IPS-20b (cell line): Measurements from ENCODE around the gene ZNF423.

Experiments used
- H3K27ac ChIP-seq: one replicate; pipeline ENCODE4 v1.5.1; 2013; ENCODE audit warnings: low read length
- H3K27me3 ChIP-seq: 2 replicates; pipeline ENCODE4 v1.6.1; 2013; ENCODE audit warnings: mild to moderate bottlenecking, low read length, inconsistent platforms; ENCODE audit not compliant: insufficient read depth
- H3K36me3 ChIP-seq: 2 replicates; pipeline ENCODE4 v1.6.1; 2013; ENCODE audit warnings: low read depth, mild to moderate bottlenecking, inconsistent platforms, low read length, moderate library complexity; ENCODE audit not compliant: insufficient read depth
- H3K4me1 ChIP-seq: 2 replicates; pipeline ENCODE4 v1.6.1; 2013; ENCODE audit warnings: mild to moderate bottlenecking, control low read depth, inconsistent platforms, low read length, moderate library complexity; ENCODE audit not compliant: insufficient read depth
- H3K4me3 ChIP-seq: 2 replicates; pipeline ENCODE4 v1.5.1; 2013; ENCODE audit warnings: mild to moderate bottlenecking, low read length, inconsistent platforms
- H3K9ac ChIP-seq: 2 replicates; pipeline ENCODE4 v1.6.1; 2013; ENCODE audit warnings: low read depth, mild to moderate bottlenecking, inconsistent platforms, low read length, moderate library complexity
- H3K9me3 ChIP-seq: 2 replicates; pipeline ENCODE4 v1.6.1; 2013; ENCODE audit warnings: mild to moderate bottlenecking, low read depth, low read length, inconsistent platforms; ENCODE audit not compliant: insufficient read depth

ZNF423 gene

DNA sequence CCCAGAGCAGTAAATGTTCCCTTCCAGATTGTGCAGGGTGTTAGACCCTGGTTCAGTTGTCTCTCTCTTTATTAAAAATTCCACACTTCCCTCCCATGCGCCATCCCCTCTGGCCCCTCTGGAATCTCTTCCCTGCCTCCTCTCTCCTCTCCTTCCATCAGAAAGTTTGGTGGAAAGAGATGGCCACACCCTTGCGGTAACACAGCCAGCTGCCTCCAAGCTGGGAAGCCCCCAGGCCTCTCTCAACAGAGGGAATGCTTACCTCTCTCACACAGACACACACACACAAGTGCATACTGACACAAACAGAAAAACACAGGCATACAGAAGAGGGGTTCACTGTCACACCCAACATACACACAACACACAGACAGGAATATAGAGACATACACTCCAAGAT, 261.8 kb downstream of the ZNF423 start:
- no peaks in the 10 kb centered on the region for H3K9me3 ChIP-seq
- H3K9ac ChIP-seq: peak overlapping the region; percentile 4; the same call in 1 of the 2 replicates
- H3K27ac ChIP-seq: no peak overlapping the region
- H3K4me1 ChIP-seq: peaks cover 38% of the 10 kb centered on the region; the same call in 1 of the 2 replicates
- no peaks in the 10 kb centered on the region for H3K27me3 ChIP-seq
- no peak overlapping the region for H3K4me3 ChIP-seq
- no peaks in the 10 kb centered on the region for H3K36me3 ChIP-seq

DNA sequence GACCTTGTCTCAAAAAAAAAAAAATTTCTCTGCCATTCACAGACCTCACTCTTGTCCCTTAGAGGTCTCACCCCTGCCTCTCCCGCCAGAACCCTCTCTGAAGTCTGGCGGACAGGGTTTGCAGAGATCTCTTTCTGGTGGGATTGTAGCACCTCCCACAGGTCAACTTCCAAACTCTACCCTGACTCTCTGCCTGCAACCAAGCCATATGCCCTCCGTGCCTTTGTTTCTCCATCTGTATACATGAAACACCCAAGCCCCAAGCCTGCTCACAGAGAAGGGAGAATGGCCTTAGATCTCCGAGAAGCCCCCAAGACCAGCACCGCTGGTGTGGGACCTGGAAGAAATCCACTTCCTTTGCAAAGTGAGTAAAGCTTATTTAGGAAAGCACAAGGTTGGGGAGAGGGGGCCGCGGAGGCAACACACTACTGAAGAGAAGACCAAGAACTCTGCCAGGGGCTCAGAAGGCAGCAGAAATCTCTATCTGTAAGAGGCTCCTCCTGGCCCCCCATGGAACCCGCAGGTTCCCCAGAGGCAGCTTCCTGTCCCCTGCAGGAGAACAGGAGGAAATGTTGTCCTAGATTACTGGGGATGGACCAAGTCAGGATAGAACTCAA, 262.4 kb downstream of the ZNF423 start:
- Histone ChIP-seq H3K36me3 (no peaks in the 10 kb centered on the region), H3K27ac (no peak overlapping the region), H3K4me1 (peaks cover 44% of the 10 kb centered on the region; the same call in 1 of the 2 replicates), H3K9me3 (no peaks in the 10 kb centered on the region), H3K4me3 (no peak overlapping the region), H3K27me3 (no peaks in the 10 kb centered on the region), H3K9ac (no peak overlapping the region)

DNA sequence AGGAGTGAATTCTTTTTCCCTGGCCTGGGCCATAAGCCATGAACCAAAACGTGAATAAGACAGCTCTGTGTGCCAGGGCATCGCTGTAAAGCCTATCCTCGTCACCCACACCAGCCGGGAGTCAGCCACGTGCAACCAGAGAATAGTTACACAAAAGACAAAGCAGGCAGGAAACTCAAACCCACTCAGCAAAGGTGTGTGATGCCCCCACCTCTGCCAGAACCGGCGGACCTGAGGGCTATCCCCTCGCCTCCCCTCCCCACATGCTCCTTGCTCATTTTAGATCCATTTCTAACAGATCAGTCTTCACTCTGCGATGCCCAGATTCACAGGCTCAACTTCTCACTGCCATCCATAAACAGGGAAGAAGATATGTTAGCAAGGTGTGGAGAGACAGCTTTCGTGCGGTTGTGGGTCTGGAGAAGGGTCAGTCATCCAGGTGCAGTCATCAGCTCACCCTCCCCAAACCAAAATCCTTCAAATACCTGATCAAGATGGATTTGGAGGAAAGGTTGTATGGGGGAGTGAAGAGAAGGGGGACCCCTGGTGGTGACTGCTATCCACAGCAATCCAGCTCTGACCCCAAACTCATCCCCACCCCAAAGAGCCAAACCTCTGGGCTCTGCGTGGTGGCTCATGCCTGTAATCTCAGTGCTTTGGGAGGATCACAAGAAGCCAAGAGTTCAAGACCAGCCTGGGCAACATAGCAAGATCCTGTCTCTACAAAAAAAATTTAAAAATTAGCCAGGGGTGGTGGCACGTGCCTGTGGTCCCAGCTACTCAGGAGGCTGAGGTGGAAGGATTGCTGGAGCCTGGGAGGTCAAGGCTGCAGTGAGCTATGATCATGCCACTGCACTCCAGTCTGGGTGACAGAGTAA, 263.1 kb downstream of the ZNF423 start:
- Histone ChIP-seq H3K9ac (no peak overlapping the region), H3K4me1 (peaks cover 47% of the 10 kb centered on the region; the same call in 1 of the 2 replicates), H3K27ac (no peak overlapping the region)

DNA sequence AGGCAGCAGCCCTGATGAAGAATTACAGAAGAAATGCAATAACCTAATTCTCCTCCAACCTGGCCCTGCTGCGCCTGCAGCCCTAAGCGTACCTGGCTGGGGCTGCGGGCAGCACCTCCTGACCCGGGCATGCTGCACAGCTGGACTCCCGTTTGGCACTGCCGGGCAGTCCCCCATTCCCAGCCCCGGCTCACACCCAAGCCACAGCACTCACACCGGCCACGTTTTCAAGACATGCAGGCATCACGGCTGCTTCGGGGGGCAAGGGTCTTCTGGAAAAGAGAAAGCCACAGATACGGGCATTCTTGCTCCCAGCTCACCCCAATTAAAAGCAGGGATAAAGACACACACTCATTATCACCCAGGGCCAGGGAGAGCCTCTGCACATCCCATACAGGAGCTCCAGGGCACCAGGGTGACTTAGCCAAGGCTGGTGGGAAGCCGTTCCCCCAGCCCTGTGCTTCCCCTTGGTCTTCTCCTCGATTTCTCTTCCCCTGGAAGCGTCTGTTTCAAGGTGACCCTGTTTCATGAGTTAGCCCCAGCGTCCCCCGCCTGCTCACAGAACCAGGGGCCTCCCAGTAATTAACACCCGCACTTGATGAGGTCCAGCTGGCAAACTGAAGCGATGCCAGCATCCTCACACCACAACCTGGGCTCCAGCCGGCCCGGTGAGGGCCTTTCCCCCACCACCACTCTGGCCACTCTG, 265.6 kb downstream of the ZNF423 start:
- no peak overlapping the region for H3K4me3 ChIP-seq
- no peaks in the 10 kb centered on the region for H3K9me3 ChIP-seq
- H3K9ac ChIP-seq: no peak overlapping the region
- H3K27ac ChIP-seq: no peak overlapping the region
- H3K36me3 ChIP-seq: no peaks in the 10 kb centered on the region
- H3K27me3 ChIP-seq: no peaks in the 10 kb centered on the region
- H3K4me1 ChIP-seq: peaks cover 34% of the 10 kb centered on the region

More for the DNA sequence above, 263.1 kb downstream of the ZNF423 start:
- H3K9me3 ChIP-seq: no peaks in the 10 kb centered on the region
- no peaks in the 10 kb centered on the region for H3K27me3 ChIP-seq
- no peak overlapping the region for H3K4me3 ChIP-seq
- no peaks in the 10 kb centered on the region for H3K36me3 ChIP-seq

DNA sequence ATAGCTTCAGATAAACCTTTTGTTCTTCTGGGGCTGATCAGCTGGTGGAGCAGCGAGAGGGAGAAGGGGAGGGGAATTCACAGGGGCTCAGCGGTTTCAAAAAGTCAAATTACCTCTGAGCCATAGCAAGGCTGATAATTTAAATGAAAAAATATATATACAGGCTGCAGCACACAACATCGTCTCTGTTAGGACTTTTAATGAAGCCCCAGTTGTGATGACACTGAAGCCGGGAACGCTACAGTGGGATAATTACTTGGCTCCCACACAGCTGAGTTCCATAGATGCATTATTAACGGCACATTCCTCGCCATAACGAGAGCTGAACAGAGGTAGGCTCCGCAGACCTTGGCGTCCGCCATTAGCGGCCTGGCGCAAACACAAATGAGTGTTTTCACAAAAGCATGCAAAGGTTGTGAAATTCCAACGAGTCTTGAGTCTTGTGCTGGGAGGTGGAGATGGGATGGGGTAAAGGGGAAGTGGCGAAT, 266.3 kb downstream of the ZNF423 start:
- Histone ChIP-seq H3K4me1 (peaks cover 32% of the 10 kb centered on the region), H3K27me3 (no peaks in the 10 kb centered on the region), H3K9me3 (no peaks in the 10 kb centered on the region), H3K9ac (peak overlapping the region; percentile 31; the same call in 1 of the 2 replicates), H3K36me3 (no peaks in the 10 kb centered on the region), H3K27ac (peak overlapping the region; percentile 62), H3K4me3 (peak overlapping the region; percentile 11; the same call in 1 of the 2 replicates)

DNA sequence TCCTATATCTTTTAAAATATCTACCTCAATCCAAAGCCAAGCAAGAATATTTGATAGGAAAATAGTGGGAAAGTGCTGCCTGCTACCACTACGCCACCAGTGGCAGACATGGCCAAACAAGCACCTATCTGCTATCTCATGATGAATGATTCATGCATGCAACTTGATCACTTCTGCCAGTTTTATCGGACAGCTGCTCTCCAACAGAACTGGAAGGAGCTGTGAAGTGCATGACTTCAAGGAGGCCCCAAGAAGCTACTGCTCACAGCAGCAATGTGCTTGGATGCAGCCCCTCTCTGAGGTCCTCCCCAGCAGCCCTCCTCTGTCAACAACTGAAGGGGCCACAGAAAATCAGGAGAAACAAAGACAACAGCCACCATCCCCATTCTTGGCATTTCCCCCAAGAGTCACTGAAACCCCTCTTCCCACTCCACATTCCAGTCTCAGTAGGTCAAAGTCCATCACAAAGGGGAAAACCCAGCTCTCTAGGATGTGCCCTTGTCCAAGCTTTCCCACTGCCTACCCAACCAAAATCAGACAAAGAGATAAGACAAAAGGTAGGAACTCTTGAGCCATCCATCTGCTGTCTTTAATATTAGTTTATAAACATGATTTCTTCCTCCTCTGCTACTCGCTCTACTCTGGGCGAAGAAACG, 267.1 kb downstream of the ZNF423 start:
- peak overlapping the region; percentile 31; the same call in 1 of the 2 replicates for H3K9ac ChIP-seq
- no peaks in the 10 kb centered on the region for H3K36me3 ChIP-seq
- no peaks in the 10 kb centered on the region for H3K9me3 ChIP-seq
- peak overlapping the region; percentile 11; the same call in 1 of the 2 replicates for H3K4me3 ChIP-seq
- H3K27me3 ChIP-seq: no peaks in the 10 kb centered on the region
- H3K4me1 ChIP-seq: peaks cover 36% of the 10 kb centered on the region
- peak overlapping the region; percentile 62 for H3K27ac ChIP-seq

DNA sequence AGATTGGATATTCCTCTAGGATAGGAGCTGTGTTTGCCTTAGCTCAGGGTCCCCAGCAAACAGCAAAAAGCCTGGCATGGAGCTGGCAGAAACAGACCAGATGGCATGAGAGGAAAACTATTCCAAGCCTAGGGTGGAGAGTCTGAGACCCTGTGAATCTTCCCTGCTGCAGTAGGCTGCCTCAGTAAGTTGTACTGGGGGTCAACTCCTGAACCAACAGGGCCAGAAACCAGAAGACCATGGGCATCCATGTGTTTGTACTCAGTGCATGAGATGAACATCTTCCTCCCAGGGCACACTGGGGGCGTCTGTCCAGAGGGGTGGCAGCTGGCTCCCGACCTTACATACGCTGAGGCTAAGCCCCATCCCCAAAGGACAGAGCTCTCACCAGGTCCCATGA, 267.9 kb downstream of the ZNF423 start:
- no peaks in the 10 kb centered on the region for H3K36me3 ChIP-seq

DNA sequence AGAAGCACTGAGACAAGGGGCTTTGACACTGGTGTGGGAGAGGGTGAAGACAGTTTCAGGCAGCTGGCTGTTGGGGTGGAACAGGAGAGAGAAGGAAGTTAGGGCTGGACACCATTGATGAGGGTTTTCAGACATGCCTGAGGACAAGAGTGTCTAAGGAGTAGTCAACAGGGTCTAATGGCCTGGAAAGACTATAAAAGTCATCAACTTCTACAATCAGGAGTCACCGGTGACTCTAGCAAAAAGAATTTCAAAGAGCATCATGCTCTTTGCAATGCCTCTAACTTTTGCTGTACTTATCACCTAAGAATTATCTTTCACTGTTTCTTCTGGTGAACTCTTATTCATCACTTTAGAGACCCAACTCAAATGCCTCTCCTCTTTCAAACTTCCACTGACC, 268.4 kb downstream of the ZNF423 start:
- Histone ChIP-seq H3K9me3 (no peaks in the 10 kb centered on the region), H3K27ac (no peak overlapping the region), H3K36me3 (no peaks in the 10 kb centered on the region), H3K9ac (no peak overlapping the region), H3K4me1 (peaks cover 36% of the 10 kb centered on the region), H3K27me3 (no peaks in the 10 kb centered on the region), H3K4me3 (no peak overlapping the region)

More for the DNA sequence above, 267.9 kb downstream of the ZNF423 start:
- H3K9ac ChIP-seq: no peak overlapping the region; the same call in 1 of the 2 replicates
- H3K27me3 ChIP-seq: no peaks in the 10 kb centered on the region
- H3K9me3 ChIP-seq: no peaks in the 10 kb centered on the region
- H3K27ac ChIP-seq: no peak overlapping the region
- H3K4me3 ChIP-seq: no peak overlapping the region
- peaks cover 36% of the 10 kb centered on the region for H3K4me1 ChIP-seq

DNA sequence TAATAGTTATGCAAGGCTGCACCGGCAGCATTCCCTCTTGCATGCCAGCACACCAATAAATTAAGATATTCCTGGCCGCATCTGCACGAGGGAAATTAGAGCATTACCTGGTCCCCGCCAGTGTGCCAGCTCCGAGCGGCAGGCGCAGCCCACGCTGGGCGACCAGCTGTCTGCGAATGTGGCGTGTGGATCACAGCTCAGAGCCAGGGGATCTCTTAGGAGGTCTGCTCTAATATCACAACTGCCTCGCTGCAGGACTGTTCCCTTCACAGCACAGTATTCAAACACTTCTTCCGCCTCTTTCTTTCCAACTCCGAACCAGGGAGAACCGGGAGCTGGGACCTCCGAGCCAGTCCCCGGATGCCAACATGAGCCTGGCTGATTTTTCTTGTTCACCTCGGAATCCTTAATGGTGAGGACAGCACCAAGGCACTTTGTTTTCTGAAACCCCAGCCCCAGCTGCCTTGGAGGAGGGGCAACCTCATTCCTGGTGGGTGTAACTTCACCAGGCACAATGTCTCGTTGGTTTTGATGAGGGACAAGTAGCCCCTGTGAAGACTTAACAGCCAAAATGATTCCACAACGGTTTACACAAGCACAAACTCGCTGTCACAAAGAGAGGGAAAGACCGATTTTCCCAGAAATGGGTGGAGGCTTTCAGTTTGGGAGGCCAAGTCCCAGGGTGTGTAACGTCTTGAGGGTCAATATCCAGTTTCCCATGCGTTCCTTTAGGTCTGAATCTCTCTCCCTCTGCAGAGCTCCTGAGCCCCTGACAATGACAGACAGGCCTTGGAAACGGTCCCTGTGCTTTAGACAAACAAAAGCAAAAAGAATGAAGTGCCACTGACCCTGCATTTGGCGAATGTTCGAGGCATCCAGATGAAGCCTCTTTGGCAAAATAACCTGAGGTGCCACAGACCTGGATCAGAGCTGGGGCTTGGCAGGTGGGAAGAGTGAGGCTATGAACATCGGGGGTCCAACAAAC, 269.2 kb downstream of the ZNF423 start:
- H3K4me1 ChIP-seq: peaks cover 36% of the 10 kb centered on the region
- no peaks in the 10 kb centered on the region for H3K36me3 ChIP-seq
- no peak overlapping the region for H3K4me3 ChIP-seq
- H3K27me3 ChIP-seq: no peaks in the 10 kb centered on the region
- no peak overlapping the region for H3K27ac ChIP-seq
- no peaks in the 10 kb centered on the region for H3K9me3 ChIP-seq
- H3K9ac ChIP-seq: peak overlapping the region; percentile 21; the same call in 1 of the 2 replicates

DNA sequence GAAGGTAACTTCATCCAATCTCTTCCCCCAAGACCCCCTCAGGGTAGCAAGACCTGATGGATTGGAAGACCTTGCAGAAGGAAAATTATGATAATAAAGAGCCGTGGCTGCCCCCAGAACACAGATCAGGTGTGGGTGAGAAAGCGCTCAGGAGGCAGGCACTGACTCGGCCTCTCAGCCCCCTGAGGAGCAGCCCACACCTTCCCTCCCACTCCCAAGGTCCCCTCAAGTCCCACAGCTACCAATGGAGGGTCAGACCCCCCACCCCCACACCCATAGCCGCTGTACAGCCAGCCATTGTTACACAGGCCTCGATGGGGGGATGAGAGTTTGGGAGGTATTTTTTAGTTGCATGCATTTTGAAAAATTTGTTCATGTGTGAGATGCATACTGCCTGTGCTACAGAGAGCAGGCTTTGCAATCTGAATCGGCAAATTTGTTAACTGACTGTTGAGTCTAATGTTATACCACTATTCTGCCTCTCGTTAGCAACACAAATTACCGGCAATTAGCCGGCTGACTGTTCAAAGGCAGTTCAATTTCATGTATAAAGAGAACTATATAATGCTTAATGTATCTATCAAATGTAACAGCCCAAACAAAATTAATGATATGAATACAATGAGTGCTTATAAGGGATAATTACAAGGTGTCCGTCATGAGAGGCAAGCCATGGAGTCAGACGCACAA, 270.6 kb downstream of the ZNF423 start:
- Histone ChIP-seq H3K4me3 (no peak overlapping the region), H3K27me3 (no peaks in the 10 kb centered on the region)

More for the DNA sequence above, 270.6 kb downstream of the ZNF423 start:
- no peak overlapping the region for H3K9ac ChIP-seq
- peaks cover 36% of the 10 kb centered on the region for H3K4me1 ChIP-seq
- H3K27ac ChIP-seq: no peak overlapping the region
- H3K36me3 ChIP-seq: no peaks in the 10 kb centered on the region
- no peaks in the 10 kb centered on the region for H3K9me3 ChIP-seq
